T-helper 2 cell treated with Interferon-gamma antibody and Interleukin-4, amounts not matched to agents 100 ng/mL and 5 ng/mL, for 36 hours (primary cell): ENCODE data around the gene NTM. TPM values are rescaled to one million over a fixed set of nuclear protein-coding genes. Genes with fewer than 3 reads are reported as not detected.
"Not testable (repeated sequence)": the region's sequence is repeated elsewhere in the genome, so short reads cannot be mapped to it uniquely, and the experiment has no call there.

Source experiments
- intact Hi-C: fragments of 100-400 bp; cut with micrococcal nuclease; formaldehyde crosslinking; loops from one replicate; pipeline ENCODE4 v1.15.1; 2023
- total RNA-seq: library from RNA; stranded (reverse); gene quantifications from 2 replicates; pipeline ENCODE4 v1.2.3, GENCODE V29; 2022

The NTM gene
- total RNA-seq, 1 donor from 2014 or later = not detected

DNA sequence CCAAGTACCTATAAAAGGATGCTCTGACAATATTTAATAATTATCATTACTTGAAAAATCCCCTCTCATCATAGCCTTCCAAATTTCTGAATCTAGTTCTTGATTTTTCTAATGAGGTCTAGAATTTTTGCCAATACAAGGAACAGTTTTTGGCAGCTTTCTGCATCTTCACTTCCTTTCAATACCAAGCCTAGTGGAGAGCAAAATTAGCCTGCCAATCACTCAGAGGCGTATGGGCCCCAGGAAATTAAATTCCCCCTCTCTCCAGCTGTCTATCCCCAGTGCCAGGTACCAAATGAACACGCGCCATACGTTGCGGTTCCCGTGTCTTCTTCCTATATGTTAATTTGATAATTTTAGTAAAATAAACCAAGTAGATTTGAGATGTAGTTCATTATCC lies 293.9 kb downstream of the NTM start:
- intact Hi-C loops = no loop called here

DNA sequence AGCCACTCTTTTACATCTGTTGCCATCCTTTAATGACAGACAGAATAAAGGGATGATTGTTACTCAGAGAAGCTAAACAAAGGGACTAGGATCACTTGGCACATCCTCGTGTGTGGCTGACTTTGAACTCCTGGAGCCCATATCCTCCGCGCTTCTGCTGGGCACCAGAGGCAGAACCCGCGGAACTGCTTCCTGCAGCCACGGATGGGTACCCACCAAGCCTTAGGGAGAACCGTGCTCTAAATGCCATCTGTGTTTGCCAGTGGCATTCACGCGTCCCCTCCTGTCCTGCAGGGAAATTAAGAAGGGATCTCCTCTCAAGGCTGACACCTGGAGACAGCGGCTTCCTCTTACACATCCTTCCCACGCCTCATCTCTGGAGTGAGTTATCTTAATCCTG lies 294.4 kb downstream of the NTM start:
- intact Hi-C loops = no loop called here

DNA sequence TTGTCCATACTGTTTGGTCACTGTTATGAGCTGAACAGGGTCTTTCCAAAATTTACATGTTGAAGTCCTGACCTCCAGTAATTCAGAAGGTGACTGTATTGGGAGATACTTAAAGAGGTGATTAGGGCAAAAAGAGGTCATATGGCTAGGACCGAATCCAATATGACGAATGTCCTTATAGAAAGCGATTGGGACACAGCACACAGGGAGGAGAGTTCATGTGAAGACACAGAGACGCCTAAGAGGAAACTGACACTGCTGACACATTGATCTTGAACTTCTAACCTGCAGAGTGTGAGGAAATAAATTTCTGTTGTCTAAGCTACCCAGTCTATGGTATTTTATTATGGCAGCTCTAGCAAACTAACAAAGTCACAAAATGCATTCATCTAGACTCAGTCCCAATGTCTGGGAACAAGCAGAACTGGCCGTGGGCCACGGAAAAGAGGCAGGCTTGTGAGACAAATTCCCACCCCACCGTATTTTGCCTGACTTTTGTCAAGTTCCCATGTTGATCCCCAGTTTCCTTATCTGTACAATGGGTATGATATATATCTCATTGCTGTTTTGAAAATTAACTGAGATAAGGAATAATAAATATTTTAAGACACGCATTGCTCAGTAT lies 295.0 kb downstream of the NTM start:
- intact Hi-C loops = no loop called here

DNA sequence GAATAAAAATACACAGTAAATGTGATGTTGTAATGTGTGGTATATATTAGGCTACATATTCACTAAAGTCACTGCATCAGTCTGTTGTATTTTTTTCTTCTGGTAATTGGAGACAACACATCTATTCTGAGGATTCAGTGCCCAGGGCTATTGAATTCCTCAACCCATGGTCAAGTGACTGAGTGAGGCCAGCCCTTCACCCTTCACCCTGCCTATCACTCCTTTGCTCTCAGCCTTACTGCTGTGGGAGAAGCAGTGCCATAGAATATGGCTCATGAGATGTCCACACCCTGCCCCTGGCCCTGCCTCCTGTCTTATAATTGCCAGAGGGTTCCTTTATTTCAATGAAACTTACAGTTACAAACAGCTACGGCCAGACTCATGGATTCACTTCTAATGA lies 295.6 kb downstream of the NTM start:
- intact Hi-C loops = no loop called here

DNA sequence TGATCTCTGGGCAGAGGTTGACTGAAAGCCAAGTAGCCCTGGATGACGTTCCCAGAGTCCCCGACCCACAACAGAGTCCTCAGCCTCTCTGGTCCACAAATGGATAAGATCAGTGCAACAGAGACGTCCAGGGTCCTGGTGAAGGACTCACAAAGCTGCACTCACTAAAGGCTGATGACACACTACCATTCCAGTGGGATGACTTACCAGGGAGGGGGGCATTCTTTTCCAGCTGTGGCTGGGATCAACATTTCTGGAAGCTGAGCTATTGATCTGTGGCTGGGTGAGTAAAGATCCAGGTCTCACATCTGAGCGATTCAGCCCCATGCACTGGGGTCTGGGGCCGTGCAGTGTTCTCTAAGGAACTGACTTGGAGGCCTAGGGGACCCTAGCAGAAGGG lies 296.2 kb downstream of the NTM start:
- intact Hi-C loops = no loop called here

DNA sequence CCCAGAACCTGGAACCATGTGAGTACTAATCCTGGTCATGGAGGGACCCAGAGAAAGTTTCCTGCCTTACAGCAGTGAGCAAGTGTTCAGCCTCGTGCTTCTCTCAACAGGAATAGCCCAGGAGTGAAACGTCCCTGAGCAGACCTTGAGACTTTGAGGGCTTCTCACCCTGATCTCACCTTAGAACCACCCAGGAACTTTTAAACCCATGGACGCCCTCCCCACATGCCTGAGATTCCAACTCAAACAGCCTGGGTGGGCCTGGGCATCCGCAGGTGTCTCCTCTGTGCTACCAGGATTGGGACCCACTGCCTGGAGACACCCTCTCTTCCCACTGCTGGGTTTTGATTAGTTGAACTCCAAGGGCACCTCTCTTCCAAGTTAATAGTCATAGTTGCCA lies 297.2 kb downstream of the NTM start:
- intact Hi-C loops = no loop called here

DNA sequence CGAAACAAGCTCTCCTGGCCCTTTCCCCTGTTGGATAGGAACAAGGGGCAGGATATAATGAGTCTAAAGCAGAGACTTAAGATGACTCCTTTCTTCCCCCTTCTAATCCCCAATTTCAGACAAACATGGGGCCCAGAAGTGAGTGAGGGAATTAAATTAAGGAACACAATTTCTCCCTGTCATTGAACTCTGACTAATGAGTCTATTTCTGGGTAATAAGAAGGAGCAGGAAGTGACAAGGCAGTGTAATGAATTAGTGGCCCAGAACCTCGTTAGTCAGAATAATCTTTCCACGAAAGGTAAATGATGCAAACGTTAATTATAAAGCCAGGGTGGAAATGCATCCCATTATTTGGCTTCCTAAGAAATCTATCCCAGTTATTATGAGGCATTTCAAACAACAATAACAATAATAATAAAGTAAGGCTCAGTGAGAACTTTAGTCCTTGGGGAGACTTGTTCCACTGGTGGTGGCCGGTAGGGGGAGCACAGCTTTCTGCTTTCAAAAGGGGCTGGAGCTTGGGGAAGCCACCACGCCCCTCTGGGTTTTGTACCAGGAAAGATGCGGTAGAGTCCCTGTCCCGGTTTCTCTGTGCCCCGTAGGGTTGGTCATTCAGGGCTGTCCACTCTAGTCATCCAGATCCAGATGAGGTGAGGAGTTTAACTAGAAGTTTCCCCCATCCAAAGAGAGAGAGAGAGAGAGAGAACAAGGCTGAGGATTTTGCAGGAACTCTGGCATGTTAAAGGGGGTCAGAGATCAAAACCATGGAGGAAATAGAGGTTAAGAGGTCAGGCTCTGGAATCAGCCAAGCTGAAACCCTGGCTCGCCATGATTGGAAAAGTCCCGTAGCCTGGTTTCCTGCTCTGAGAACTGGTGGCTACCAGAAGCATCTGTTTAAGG lies 298.3 kb downstream of the NTM start:
- intact Hi-C loops = no loop called here

DNA sequence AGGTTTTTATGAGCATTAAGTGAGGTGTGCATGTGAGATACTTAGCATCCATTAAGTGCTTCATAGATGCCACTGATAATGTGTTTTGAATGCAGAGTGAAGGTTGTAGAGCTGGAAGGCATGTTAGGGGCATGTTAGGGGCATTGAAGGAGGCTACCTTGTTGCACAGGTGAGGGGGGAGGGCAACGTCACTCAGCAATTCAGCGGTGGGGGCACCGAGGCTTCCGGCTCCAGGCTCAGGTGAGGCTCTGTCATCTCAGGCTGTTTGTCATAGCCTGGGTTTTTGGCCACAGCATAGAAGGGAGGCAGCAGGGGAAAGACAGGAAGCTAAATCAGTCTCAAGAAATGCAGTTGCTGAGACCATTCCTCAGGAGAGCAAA lies 299.0 kb downstream of the NTM start:
- intact Hi-C loops = no loop called here

DNA sequence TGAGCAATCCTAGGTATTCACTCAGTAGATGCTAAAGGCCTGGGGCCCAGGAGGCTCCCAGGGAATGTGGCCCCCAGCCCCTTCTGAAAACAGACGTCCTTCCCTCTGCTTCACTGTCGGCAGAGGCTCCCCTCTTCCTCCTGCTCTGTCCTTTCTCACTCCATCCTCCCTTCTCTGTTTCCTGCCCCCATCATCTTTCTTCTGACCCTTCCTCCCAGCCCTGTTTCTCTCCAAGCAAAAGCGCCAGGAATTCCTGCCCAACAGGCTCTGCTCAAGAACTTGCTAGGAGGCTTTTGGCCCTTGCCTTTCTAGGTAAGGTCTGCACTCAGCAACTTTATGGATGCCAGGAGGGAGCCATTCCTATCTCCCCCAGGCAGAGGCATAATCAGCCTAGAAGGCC lies 300.5 kb downstream of the NTM start:
- intact Hi-C loops = loop anchor here (5.0 kb wide), 2 partner anchors 264 to 424 kb away; no protein-coding TSS in a partner anchor

DNA sequence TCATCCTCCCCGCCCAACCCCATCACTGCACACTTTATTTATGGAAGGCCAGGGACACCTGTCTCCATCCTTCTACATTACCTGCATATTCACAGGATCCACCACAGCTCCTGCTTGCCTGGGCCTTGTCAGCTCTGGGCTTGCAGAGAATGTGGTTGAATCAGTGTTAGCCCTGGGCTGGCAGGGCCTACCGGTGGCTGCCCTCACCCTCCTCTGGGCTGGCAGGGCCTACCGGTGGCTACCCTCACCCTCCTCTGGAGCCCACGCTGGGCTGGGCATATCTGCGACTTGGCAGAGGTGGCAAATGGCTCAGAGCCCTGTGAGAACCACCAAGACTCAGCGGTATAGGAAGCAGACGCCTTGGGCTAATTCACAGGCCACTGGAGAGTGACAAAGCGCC lies 300.9 kb downstream of the NTM start:
- intact Hi-C loops = loop anchor here (5.0 kb wide), 2 partner anchors 264 to 424 kb away; no protein-coding TSS in a partner anchor

DNA sequence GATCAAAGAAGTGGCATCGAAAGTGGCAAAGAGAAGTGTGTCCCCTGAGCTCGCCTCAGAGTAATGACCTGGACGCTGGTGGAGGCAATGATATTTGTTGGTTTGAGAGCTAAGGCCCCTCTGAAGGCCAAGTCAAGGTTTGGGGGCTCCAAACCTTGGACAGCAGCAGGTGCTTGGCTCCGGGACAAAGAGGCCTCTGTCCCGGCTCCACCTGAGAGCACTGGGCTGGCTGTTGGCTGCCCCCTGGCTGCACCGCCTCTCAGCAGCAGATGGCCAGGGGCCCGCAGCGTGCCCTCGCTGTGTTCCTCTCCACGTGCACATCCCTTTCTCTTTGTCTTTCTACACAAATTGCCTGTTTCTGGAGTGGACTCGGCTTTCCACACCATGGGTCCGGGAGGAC lies 301.3 kb downstream of the NTM start:
- intact Hi-C loops = loop anchor here (5.0 kb wide), 2 partner anchors 264 to 424 kb away; no protein-coding TSS in a partner anchor

DNA sequence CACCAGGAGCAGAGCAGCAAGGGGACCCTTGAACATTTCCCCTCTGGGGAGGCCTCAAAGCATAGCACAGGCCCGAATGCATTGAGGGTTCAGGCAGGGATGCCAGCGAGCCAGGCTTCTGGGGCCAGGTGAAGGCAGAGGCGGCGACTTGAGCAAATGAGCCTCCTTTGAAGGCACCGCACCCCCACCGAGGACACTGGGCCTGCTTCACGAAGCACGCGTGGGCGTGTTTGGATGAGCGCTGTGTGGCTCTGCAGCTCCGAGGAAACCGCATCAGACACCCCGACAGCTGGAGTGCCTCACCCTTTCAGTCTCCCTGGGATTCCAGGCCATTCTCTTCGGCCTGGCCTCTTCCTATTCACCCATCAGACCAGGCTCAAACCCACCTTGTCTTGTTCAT lies 301.8 kb downstream of the NTM start:
- intact Hi-C loops = loop anchor here (5.0 kb wide), 2 partner anchors 265 to 425 kb away; no protein-coding TSS in a partner anchor

DNA sequence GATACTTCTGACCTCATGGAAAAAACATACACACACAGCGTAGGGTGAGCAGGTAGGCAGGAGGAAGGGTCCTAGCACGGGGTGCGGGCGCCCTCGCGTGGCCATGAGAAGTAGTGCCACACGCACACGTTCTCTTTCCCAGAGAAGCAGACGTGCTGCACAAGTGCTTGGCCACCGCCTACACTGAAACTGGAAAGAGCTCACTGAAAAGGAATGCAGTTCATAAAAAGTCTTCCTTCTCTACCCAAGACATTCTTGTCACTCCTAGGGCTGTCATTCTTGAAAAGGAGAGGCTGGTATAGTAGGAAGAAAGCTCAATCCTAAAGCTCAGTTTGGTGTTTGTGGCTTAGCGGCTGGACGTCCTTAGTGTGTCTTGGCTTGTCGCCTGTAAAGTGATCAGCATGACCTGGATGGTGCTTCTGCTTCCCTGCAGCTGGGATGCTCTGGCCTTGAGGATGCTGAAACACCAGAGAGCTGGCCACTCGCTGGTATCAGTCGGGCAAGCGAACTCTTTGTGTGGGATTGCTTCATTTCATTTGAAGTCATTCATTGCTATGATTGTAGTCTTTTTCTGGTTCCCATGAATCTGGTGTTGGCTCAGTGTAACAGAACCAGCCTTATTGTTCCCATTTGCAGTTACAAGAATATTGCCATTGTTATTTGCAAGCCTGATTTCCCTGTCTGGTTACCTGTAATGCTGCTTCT lies 303.8 kb downstream of the NTM start:
- intact Hi-C loops = loop anchor here (2.0 to 5.0 kb wide), 4 partner anchors 93 to 609 kb away; no protein-coding TSS in a partner anchor

DNA sequence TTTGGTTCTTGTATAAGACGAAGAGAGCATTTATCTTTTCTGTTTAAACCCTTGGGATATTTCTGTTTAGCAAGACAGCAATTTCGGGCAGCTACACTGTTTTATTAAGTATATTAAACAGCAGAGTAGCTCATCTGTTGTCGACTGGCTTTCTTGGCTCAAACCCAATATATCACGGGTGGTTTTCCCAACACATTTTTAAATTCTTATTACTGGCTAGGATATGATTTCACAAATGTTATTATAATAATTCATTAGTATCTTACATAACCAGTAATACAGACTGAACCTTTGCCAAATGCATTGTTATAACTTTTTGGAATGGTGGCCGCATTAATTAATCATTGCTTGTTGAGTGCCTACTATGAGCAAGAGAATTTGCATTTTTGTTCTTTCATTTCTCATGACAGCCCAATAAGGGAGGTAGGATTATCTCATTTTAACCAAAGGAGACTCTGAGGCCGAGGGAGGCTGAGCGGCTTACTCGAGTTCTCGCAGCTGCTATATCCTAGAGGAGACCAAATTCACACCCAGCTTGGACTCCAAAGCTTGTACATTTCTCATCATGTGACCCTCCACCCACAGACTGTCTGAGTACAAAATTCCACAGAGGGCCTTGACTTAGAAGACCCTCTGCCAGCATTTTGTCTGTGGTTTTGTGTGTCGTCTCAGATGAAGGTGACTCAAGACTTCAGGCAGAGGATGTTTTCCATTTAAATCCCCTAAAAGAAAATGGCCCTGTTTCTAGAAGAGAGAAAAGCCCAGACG lies 304.9 kb downstream of the NTM start:
- intact Hi-C loops = loop anchor here (2.0 kb wide), 2 partner anchors 95 to 611 kb away; no protein-coding TSS in a partner anchor

DNA sequence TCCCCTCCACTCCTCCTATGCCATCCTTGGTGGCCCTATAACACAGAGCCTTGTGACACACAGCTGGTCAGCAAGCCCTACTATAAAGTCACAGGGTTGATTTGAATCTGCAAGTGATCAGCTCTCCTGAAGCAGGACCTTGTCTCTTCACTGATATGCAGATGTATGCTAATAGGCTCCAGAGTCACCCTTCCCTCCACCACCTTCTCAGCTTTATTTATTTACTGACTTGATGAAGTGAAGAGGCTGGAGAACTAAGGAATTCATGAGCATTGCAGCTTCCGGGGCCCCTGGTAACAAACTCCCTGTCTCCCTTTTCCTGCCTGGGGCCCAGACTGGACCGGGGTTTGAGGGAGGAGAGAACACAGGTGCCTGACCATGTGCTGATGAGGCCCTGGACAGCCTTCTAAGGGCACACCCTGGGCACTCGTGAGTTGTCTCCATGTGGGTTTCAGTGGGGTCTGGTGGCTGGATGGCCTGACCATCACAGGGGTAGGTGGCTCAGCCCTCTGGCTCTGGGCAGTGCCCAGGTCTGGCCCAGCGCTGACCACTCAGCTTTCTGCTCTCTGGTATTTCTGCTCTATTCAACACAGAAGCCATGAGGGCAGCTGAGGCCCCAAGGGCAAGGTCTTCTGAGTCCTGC lies 307.5 kb downstream of the NTM start:
- intact Hi-C loops = no loop called here

DNA sequence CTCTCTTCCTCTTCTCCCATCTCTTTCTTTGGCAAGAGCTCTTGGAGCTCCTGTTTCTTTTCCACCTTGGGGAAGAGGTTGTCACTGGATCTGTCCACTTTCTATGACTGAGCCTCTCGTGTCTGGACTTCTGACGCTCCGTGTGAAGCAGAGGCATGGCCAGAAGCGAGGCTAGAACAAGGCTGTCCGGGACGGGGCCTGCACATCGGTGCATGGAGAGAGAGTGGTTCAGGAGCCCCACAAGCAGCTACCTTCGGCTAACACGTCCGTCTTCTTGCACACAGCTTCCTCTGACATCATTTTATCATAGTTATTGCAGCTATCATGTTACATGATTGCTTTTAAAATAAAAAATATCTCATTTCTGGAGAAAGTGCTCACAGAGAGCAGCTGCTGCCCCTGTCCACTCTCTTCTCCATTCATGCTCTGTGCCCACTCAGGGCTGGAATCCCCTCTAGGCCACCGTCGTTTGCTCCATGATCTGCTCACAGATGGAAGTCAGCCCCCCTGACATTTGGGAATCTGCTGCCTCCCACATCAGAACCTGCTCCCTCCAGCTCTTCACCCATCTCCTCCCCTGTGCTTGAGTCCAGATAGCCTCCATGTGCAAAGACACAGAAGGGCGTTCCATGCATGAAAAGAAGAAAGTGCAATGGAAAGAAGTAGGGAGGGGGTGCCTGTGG lies 308.4 kb downstream of the NTM start:
- intact Hi-C loops = no loop called here

DNA sequence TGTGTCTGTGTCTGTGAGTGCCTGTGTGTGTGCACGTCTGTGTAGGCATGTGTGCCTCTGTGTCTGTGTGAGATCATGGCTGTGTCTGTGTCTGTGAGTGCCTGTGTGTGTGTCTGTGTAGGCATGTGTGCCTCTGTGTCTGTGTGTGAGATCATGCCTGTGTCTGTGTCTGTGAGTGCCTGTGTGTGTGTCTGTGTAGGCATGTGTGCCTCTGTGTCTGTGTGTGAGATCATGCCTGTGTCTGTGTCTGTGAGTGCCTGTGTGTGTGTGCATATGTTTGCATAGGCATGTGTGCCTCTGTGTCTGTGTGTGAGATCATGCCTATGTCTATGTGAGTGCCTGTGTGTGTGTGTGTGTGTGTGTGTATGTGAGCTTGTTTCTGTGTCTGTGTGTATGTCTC lies 310.0 kb downstream of the NTM start:
- intact Hi-C loops = not testable (repeated sequence)

DNA sequence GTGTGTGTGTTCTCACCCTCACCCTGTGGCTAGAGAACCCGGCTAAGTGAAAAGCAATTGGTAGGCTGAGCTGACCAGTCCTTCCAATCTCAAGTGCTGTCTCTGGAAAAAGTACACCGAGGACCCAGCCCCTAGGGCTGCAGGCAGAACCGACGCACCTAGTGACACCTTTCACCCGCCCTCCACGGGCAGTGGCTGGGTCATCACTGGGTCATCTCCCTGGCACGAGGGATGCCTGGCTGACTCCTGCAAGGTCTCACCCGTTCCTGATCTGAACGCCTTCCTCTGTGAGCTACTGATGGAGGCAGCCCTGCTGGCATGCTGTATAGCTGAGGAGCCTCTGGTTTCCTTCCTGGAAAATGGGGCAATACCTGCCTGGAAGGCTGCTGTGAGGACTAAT lies 311.5 kb downstream of the NTM start:
- intact Hi-C loops = no loop called here

DNA sequence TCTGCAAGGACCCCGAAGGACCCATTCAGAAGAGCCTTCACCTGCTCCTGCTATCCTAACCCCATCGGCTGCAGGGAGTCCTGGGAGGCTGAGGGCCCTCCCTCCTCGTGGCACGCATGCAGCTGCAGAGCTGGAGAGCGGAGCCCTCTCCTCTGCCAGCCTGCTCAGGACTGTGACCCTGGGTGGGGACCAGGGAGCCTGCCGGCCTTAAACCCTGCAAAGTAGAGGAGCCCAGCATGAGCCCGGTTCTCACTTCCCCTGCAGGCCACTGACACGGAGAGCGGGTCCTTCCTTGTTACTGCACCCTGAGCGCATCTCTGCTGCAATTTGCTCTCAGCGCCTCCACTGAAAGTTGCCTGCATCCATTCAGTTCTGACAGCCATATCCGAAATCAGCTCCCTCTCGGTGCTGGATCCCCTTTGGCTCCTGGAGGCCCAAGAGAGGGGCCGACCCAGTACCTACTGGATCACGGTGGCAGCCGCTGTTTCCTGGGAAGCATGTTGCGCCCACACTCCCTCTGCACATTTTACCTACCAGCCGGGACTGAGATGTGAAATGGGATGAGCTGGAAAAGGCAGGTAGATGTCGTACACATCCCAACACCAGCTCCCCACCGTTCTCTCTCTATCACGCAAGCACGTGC lies 312.1 kb downstream of the NTM start:
- intact Hi-C loops = no loop called here

DNA sequence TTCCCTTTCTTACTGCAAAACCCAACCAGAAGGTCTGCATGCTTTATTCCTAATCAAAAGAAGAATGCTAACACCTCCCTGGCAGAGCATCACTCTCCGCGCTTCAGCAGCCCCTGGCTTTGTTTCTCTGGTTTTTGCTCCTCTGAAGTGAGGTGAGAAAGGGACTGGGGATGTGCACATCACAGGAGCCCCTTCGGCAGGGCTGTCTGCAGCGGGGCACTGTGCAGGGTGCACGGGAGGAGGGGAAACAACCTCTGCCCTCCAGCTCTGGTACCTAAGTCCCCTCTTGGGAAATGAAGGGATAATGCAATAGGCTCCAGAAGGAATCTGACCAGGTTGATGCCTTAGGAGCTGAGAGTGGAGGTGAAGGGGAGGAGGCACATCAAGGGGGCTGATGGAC lies 312.7 kb downstream of the NTM start:
- intact Hi-C loops = no loop called here
